NCI-H69 (cell line): Measurements from ENCODE around the gene GHRH.

Experiments used
- DNase-seq: peaks from one replicate; lab custom pipeline; 2025; lab: John Stamatoyannopoulos, UW

GHRH gene

DNA sequence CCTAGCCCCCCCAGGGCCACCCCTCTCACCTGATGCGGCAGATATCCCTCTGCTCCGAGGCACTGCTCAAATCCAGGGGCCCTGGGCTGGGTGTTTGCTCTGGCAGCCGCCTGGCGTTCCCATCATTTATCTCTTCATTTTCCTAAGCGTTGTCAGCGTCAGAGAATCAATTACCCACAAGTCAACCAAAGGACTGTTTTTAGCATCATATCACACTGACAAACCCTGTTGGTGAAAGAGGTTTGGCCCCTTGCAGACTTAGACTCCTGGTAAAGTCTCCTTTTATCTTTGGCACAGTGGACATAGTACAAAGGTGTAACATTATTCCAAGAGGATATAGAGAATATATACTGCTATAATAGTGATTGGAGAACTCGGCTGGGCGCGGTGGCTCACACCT, at the start of gene GHRH:
Gene GHRH (minus strand): TSS at position 101 of the 400 bp plus-strand sequence. CDS start 4,925 bp downstream, outside the sequence.
- DNase-seq, result no peak

DNA sequence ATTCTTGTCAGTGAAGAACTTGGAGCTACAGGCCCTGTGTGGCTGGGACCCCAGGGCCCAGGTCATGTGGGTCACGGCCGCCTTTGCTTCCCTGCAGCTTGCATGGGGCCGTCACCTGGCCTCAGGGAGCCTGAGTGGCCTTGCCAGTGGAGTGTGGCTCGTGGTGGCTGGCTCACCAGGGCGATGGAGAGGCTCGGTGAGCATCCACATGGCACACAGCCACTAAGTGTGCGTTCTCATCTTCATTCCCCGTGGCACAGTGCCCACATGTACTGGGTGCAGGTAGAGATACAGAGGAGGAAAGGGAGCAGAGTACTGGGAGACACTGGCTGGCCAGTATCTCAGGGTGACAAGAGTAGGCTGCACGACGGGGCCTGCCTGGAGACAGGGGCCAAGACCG, 49.3 kb upstream of the GHRH start:
- DNase-seq, result no peak

DNA sequence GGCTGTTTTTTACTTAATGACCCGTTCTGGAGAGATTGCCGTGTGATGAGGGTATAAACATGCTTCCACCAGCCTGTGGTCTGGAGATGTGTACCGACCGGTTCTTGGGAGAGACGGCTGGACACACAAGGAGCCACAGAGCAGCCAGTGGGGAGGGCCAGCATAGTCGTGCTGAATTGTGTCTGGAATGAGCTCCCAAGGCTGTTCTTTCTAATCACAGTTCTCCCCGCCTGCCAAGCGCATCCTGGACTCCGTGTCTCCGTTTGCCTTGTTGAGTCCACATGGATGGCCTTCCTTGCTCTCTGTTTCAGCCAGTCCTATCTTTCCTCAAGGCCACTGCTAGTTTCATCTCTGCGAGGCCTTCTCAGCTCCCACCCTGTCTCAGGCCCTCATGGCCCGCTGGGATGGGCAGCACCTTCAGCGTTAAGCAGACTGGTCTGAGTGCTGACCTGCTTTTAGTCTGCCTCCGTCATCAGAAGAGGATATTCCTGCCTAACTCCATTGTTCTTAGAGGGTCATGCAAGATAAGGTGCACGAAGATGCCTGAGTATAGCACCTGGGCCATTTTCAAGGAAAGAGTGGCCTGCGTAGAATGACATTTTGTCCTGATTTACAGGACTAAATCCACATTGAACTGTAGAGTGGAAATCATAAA, 48.4 kb upstream of the GHRH start:
- DNase-seq, result no peak

DNA sequence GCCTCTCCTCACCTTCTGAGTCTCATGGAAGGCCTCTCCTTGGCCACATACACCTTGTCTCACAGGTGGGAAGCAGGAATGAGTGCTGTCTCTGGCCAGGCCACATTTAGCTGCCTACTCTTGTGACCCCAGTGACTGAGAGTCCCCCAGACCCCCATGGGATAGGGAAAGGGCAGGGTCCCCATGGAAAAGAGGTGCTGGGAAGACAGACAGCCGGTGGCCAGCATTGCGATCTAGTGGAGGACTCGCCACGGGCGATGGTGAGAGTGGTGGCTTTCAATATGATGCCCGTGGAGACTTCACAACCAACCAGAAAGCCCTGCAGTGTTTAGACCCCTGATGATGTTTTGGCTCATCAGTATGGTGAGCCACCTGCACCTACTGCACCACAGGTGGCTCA, 47.7 kb upstream of the GHRH start:
- no peak for DNase-seq

DNA sequence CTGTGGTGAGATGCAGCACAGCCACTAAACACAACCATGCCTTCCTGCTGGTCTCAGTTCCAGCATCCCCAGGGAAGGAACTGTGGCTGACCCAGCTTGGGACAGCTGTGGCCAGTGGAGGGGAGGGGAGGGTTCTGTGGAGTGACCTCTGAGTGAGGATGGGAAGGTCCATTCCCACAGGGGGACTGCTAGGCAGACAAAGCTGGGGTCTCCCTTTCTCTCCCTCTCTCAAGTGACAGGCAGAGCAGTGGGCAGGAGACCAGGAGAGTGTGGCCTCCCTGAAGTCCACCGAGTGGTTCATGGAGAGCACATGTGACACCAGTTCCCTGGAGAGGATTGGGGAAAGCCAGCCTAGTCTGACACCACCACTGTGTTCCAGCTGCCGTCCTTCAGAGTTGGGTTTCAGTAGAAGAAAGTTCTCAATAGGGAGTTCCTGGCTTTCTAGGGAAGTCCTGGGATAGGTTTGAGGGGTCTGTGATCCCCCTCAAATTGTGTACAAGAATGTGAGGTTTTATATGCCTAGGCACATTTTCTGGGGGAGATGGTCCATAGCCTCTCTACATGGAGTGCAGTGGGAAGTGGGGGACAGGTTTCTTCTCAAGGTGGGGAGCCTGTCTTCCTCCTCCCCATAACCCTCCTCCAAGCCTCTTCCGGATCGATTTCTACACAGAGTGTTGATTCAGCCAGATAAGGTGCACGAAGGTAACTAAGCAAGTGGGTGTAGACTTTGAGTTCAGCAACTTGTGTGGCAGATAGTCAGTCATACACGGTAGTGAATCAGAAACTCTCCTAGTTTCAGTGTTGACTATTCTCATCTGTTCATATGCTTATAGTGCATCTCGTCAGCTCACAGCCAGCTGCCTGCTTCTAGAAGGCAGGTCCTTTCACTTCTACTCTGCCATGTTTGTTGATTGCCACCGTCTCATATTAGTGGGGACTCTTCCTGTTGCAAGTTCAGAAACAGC, 46.8 kb upstream of the GHRH start:
- no peak for DNase-seq

GRCh38 chr20:37305839-37306238, 44.2 kb upstream of the GHRH start:
- DNase-seq, result no peak

GRCh38 chr20:37305079-37305478, 43.5 kb upstream of the GHRH start:
- DNase-seq, result no peak

GRCh38 chr20:37303637-37304036, 42.0 kb upstream of the GHRH start:
- DNase-seq, result peak; percentile 39

DNA sequence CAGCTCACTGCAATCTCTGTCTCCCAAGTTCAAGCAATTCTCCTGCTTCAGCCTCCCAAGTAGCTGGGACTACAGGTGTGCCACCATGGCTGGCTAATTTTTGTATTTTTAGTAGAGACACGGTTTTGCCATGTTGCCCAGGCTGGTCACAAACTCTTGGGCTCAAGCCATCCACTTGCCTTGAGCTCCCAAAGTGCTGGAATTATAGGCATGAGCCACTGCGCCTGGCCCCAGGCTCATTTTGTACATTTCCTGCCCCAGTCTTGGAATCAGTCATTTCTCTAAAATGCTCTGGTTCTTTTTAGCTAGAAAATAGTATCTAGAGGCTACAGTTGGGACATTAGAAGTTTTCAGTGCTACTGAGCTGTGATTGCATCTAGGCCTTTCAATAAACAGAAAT, 41.4 kb upstream of the GHRH start:
- DNase-seq, result no peak

GRCh38 chr20:37301558-37301957, 39.9 kb upstream of the GHRH start:
- no peak for DNase-seq

DNA sequence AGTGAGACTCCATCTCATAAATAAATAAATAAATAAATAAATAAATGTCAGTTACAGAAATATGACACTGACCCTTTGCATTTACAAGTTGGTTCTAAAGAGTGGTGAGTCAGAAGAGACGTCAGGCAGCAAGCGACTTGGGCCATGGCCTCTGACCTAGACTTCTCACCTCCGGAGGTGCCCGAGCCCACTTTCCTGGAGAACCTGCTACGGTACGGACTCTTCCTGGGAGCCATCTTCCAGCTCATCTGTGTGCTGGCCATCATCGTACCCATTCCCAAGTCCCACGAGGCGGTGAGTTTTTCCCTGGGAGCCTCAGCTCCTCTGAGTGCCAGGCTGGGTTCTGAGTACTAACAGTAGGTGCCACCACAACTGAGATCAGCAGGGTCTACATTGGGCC, 39.5 kb upstream of the GHRH start:
- DNase-seq, result no peak

- DNase-seq, result no peak
Measured at GRCh38 chr20:37299718-37300528, 38.3 kb upstream of the GHRH start.

GRCh38 chr20:37298190-37298939, 36.8 kb upstream of the GHRH start:
- no peak for DNase-seq

DNA sequence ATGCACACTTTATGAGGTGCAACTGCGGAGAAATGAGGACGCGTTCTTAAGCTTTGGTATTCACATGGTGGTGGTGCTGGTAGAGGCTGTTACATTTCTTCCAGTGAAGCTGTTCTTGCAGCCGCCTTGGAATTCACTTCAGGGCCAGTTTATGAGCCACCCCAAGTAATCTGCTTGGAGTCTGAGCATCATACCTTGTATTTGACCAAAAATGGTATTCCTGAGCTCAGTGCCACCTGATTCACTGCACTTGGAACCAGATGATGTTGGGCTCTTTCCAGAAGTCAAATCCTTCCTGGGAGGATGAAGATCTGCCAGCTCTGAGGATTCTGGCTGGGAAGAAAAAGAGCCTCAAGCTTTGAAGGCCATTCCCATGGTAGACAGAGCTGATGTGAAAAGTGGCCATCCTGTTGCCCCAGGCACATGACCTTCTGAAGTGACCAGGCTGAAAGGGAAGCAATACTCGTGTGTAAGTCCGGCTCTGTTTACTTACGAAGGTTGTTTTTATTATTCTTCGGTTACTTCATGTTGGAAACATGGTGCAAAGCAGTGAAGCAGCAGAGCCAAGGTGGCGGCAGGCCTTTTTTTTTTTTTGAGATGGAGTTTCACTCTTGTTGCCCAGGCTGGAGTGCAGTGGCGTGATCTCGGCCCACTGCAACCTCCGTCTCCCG, 35.6 kb upstream of the GHRH start:
- no peak for DNase-seq

DNA sequence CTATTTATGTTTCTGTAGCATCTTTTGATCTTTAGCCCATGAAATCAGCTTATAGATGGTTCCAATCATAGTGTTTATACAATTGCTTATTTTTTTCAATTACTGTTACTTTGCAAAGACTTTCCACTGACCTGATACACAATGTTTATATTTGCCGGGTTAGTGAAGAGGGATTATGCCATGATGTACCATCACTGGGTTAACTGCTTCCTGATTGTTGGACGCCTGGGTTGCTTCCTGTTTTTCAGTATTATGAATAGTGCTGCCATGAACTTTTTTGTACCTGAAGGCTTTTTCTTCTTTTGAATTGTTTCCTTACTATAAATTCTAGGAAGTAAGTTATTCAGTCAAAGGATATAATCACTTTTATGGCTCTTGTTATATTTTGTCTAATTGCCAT, 34.8 kb upstream of the GHRH start:
- no peak for DNase-seq

- DNase-seq, result peak; percentile 91
Measured at GRCh38 chr20:37295595-37295994, 34.0 kb upstream of the GHRH start.

DNA sequence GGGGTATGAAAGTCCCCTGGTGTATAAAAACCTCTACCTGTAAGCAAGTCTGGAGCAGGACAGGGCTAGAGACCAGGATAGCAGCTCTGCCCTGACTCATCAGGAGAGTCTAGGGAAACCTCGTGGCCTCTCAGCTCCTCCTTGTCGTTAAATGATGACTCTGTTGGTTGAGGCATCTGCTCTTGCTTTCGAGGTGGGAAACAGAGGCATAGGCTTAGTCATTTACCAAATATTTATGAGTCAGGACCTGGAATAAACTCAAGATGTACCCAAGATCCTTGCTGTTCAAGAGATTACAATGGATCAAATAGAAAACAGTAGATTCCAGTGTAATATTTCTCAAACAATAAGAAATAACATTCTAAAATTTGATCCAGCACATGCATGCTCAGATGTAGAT, 33.4 kb upstream of the GHRH start:
- DNase-seq, result peak; percentile 35

GRCh38 chr20:37294262-37294981, 32.8 kb upstream of the GHRH start:
- no peak for DNase-seq

GRCh38 chr20:37293301-37293943, 31.8 kb upstream of the GHRH start:
- DNase-seq, result no peak

DNA sequence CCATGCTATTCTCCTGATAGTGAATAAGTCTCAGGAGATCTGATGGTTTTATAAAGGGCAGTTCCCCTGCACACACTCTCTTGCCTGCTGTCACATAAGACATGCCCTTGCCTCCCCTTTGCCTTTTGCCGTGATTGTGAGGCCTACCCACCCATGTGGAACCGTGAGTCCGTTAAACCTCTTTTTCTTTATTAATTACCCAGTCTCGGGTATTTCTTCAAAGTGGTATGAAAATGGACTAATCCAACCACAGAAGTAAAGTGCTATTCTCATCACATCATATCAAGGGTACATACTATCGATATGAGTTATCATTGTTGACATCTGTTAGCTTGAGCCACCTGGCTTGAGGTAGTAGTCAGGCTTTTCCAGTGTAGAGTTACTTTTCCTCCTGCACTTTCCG, 30.1 kb upstream of the GHRH start:
- no peak for DNase-seq
